ENCODE results near the gene ST3GAL3. TPM values are rescaled to one million over a fixed set of nuclear protein-coding genes. Genes with fewer than 3 reads are reported as not detected.

Gene ST3GAL3
- total RNA-seq, 1 donor from 2014 or later, result 24.2 TPM

DNA sequence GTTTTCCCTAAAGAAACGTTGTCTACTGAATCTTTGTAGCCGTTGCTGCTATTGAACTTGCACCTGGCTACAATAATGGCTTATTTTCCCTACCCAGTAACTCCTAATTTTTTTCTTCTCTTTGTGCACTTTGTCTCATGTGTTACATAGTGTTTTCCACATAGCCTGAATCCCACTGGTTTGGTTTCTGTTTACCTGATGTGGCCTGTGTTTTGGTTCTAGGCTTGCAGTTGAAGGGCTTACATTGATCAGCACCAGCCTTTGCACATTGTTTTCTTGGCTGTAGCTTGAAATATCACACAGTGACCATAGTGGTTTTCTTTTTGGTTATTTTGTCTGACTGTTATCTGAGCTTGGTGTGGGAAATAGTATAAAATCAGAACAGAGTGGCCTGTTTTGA lies 29.5 kb downstream of the ST3GAL3 start:
- intact Hi-C loops (cut with DNase I), result no loop called here
- DNase-seq (no peak), ATAC-seq (ENCODE audit: poor library complexity) (no peak)

DNA sequence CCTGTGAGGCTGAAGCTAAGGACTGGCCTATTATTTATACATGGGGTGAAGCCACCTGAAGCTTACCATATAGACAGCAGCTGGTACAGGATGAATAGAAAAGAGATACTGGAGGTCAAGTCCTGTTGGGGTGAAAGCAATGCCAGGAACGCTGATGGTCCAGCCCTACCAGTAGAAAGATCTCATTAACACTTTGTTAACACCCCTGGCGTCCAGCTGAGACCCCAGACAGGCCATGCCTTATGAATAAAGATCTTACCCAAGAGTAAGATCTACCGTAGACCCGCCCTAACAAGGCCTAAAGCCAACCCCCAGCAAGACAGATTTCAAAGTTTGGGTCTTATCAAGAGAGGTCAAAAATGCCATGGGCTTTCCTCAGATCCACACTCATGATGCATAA lies 34.7 kb downstream of the ST3GAL3 start:
- DNase-seq, result no peak
- ATAC-seq (ENCODE audit: poor library complexity), result no peak
- intact Hi-C loops (cut with DNase I), result no loop called here

DNA sequence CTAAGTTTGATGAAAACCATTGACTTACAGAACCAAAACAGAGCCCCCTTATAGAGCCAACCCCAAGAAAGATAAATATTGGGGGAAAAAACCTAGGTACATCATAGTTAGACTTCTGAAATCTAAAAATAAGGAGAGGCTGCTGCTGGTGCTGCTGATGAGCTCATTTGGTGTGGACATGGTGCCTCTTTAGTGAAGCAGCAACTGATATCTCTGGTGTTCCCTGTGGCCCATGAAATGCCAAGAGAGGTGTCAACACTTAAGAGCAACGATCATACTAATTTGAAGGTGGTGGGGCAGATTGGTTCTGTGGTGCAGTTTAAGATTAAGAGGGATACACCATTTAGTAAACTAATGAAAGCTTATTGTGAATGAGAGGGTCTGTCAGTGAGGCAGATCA lies 35.9 kb downstream of the ST3GAL3 start:
- ATAC-seq (ENCODE audit: poor library complexity) (peak; percentile 91), DNase-seq (no peak)
- intact Hi-C loops (cut with DNase I), result no loop called here

DNA sequence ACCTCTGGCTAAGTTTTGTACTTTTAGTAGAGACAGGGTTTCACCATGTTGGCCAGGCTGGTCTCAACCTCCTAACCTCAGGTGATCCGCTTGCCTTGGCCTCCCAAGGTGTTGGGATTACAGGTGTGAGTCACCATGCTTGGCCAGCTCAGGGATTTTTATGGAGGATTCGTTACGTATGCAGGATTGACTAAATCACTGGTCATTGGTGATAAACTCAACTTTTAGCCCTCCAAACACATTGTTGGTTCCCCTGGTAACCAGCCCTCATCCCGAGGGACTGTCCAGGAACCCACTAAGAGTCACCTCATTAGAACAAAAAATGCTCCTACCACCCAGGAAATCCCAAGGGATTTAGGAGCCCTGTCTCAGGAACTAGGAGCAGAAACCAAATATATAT lies 40.4 kb downstream of the ST3GAL3 start:
- intact Hi-C loops (cut with DNase I), result no loop called here
- ATAC-seq (ENCODE audit: poor library complexity) (no peak), DNase-seq (no peak)

DNA sequence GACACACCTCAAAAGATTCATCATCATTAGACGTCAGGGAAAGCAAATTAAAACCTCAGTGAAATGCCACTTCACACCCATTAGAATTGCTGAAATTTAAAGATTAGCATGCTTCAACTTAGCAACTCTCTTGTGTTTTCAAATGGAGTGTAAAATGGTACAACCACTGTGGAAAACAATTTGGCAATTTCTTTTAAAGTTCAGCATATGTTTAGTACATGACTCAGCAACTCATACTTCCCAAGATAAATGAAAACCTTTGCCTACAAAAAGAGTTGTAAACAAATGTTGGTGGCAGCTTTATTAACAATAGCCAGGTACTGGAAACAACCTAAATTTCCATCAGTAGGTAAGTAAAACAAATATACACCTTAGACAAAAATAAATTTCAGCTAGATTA lies 42.7 kb downstream of the ST3GAL3 start:
- intact Hi-C loops (cut with DNase I), result no loop called here
- ATAC-seq (ENCODE audit: poor library complexity) (no peak), DNase-seq (no peak)

DNA sequence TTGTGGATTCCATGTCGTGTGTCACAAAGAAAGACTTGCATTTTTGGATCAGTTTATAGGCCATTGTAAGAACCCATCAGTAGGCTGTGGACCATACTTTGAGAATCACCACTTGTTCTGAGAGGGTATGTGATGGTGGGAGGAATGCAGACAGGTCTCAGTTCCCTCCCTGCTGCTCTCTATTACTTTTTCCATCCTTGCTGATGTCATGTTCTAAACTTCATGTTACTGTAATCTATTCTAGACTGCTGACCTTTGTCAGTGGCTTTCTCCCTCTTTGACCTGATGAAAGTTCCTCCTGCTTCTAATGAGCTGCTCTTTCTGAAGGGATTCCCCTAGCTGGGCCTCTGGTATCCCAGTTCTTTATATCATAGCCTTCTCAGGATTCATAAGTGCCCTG lies 46.1 kb downstream of the ST3GAL3 start:
- no peak for DNase-seq
- ATAC-seq (ENCODE audit: poor library complexity), result no peak
- intact Hi-C loops (cut with DNase I), result no loop called here

DNA sequence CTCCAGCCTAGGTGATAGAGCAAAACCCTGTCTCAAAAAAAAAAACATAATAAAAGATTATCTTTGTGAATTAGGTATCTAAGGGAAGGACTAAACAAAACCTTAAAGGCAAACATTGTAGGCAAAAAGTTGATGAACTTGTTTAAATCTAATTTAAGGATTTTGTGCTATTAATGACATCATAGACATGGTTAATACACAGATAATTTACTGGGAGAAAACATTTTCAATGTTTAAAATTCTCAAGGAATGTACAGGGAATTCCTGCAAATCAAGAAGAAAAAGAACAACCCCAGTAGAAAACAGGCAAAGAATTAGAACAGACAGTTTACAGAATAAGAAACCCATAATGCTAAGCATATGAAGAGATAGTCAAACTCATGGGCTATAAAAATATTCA lies 47.6 kb downstream of the ST3GAL3 start:
- DNase-seq (no peak), ATAC-seq (ENCODE audit: poor library complexity) (no peak)
- intact Hi-C loops (cut with DNase I), result no loop called here

DNA sequence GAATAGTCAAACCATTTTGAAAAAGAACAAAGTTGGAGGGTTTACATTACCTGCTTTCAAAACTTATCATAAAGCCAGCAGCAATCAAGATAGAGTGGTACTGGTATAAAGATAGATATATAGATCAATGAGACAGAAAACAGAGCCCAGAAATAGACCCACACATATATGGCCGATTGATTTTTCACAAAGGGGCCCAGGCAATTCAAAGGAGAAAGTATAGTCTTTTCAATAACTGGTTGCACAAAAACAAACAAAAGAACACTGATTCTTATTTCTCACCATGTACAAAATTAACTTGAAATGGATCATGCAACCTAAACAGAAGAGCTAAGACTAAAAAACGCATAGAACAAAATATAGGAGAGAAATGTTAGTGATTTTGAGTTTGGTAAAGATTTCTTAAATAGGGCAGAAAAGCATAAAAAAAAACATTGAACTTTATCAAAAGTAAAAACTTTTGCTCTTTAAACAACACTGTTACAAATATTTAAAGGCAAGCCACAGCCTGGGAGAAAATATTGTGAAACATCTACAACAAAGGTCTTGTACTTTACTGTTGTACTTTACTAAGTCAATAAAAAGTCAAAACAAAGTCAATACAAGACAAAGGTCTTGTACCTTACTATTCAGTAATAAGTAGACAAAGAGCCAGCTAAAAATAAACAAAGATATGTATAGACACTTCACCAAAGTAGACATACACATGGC lies 50.2 kb downstream of the ST3GAL3 start:
- intact Hi-C loops (cut with DNase I), result no loop called here
- no peak for DNase-seq
- no peak for ATAC-seq (ENCODE audit: poor library complexity)

DNA sequence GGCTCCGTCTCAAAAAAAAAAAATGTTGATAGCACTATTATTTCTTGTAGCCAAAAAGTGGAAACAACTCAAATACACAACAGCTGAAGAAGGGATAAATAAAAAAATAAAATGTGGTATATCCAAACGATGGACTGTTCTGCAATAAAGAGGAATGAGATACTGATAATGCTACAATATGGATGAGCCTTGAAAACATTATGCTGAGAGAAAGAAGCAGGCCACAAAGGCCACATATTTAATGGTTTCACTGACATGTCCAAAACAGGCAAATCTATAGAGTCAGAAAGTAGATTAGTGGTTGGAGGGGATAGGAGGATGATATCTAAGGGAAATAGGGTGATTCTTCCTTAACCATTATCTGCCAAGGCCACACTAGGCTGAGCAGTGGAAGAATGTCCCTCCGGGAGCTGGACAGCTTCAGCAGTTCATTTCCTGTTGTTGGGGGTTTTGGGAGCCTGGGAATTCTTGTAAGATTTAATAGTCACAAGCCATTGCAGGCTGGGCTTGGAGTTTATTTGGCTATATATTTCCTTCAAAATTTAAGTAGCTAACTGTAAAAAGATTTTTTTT lies 53.5 kb downstream of the ST3GAL3 start:
- intact Hi-C loops (cut with DNase I), result loop anchor here (10.0 kb wide), 1 partner anchor 274 kb away; the partner anchor contains the start of gene SLC6A9
- DNase-seq (no peak), ATAC-seq (ENCODE audit: poor library complexity) (no peak)

DNA sequence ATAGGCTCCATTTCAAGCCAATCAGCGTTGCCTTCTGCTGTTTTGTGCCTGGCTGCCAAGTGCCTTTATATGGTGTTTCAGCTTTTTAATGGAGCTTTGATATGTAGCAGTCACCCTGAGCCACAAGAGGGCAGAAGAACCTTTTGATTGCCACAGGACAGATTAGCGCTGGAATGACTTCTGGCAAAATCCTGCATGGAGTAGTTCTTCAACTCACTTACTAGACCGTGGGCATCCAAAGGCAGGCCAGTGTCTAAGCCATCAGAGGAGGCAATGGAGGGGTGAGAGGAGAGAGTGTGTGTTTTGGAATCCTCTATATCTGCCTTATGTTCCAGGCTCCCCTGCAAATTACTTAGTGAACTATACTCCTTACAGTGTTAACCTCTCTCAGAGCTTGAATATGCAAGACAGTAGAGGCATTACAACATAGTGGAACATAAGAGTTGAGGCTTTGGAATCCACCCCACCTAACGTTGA lies 56.2 kb downstream of the ST3GAL3 start:
- peak; percentile 96 for ATAC-seq (ENCODE audit: poor library complexity)
- intact Hi-C loops (cut with DNase I), result loop anchor here (10.0 kb wide), 1 partner anchor 271 kb away; the partner anchor contains the start of gene SLC6A9
- DNase-seq, result peak; percentile 42

DNA sequence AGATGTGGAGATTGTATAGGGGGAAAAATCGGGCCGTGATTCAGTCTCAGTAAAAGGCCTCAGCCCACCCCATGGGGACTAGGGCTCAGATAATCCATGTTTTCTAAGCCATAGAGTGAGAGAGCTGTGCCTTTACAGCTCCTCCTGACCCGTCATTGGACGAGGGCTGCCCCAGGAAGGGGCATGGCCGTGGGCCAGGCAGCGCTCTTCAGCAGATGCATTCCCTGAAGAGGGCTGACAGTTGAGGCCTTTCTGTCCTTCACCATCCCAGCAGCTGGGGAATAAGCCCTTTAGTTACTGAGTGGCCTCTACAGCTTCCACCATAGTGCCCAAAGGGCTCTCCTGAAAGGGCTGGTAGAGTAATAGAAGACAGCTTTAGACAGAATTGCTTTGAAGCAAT lies 57.2 kb downstream of the ST3GAL3 start:
- DNase-seq, result no peak
- ATAC-seq (ENCODE audit: poor library complexity), result peak; percentile 69
- intact Hi-C loops (cut with DNase I), result loop anchor here (2.0 to 10.0 kb wide), 2 partner anchors 170 to 270 kb away; partner anchors contain the start of gene SLC6A9

DNA sequence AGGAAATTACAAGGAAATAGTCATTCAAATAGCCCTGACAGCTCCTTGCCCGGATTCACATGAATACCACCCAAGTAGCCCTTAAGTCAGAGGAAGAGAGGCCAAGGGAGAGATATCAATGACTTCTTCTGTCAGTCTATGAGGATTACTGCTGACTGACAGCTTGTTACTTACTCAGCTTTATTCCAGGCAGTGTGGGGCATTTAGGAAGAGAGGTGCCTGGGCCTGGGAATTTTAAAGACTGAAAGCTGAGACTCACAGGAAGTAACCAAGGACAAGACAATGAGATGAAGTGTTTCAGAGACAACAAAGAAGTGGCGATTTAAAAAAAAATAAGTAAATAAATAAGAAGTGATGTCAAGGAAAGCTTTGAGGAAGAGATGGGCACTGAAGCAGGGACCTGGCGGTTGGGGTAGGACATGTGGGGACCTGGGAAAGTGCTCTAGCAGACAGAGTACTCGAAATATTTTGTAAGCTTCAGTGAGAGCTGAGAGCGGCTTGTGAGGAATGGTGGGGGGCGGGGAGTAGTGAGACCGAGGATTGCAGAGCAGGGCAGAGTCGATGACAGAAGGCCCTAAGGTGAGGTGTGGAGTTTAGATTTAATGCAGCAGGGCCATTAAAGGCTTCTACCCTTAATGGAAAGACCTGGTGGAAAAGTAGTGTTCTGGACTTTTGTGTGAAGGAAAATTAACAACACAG lies 58.9 kb downstream of the ST3GAL3 start:
- intact Hi-C loops (cut with DNase I), result loop anchor here (10.0 kb wide), 1 partner anchor 269 kb away; the partner anchor contains the start of gene SLC6A9

DNA sequence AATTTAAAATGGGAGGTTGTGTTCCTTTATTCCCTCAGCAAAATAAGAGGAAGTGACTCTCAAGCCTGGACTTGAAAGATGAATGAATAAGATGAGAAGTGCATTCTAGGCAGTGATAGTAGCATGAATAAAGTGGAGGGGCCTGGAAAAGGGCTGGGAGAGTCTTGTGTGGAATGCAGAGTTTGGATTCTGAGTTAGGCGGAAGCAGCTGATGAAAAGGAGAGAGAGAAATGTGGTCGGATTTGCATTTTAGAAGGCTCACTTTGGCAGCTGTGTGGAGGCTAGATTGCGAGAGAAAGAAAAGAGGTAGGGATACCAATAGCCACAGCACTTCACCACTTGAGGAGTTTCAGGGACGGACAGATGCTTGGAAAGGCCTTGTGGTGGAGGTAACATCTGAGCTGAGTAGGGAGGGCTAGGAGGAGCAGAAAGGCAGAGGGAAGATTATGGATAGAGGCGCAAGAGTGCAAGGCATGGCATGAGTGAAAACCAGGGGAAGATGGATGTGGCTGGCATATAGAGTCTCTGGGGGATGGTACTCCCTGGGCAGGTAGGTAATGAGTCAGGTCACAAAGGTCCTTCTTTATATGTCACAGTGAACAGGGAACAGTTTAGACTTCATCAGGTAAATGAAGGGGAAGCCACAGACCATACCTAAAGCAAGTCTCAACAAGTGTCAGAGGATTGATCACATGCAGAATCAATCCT lies 59.6 kb downstream of the ST3GAL3 start:
- ATAC-seq (ENCODE audit: poor library complexity), result no peak
- DNase-seq, result no peak

More for the DNA sequence above, 58.9 kb downstream of the ST3GAL3 start:
- ATAC-seq (ENCODE audit: poor library complexity) (no peak), DNase-seq (no peak)

DNA sequence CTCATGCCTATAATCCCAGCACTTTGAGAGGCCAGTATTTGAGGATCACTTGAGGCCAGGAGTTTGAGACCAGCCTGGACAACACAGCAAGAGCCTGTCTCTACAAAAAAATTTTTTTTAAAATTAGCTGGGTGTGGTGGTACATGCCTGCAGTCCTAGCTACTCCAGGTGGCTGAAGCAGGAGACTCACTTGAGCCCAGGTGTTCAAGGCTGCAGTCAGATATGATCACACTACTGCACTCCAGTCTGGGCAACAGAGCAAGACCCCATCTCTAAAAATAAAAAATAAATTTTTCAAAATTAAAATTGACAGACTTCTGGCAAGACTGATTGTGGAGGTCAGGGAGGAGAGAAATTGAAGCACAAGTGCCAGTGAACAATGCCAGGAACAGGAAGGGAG lies 60.8 kb downstream of the ST3GAL3 start:
- intact Hi-C loops (cut with DNase I), result loop anchor here (10.0 kb wide), 1 partner anchor 267 kb away; the partner anchor contains the start of gene SLC6A9
- ATAC-seq (ENCODE audit: poor library complexity) (no peak), DNase-seq (no peak)

More for the DNA sequence above, 59.6 kb downstream of the ST3GAL3 start:
- intact Hi-C loops (cut with DNase I), result loop anchor here (10.0 kb wide), 1 partner anchor 268 kb away; the partner anchor contains the start of gene SLC6A9

DNA sequence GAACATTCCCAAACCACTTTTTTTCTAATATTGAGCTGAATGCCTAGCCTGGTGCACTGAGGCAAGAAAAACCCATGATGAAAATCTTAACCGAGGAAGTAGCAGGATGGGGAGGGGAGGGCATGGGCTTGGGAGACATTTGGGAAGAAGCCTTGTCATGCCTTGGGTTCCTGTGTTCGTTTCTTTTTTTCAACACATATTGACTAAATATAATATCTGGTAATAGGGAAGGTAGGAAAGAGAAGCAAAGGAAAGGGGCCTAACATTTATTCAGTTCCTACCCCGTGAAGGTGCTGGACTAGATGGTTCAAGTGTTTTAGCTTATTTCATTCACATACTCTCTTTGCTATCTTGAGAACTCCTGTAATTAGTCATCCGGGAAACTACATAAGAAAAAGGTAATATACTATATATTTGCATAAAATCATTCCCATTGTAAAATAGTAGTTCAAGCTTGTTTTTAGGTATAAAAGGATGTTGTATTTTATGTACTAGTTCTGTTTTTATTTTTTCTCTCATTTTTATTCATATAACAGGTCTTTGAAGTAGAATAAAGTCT lies 62.1 kb downstream of the ST3GAL3 start:
- intact Hi-C loops (cut with DNase I), result loop anchor here (10.0 kb wide), 1 partner anchor 265 kb away; the partner anchor contains the start of gene SLC6A9
- ATAC-seq (ENCODE audit: poor library complexity) (no peak), DNase-seq (no peak)

DNA sequence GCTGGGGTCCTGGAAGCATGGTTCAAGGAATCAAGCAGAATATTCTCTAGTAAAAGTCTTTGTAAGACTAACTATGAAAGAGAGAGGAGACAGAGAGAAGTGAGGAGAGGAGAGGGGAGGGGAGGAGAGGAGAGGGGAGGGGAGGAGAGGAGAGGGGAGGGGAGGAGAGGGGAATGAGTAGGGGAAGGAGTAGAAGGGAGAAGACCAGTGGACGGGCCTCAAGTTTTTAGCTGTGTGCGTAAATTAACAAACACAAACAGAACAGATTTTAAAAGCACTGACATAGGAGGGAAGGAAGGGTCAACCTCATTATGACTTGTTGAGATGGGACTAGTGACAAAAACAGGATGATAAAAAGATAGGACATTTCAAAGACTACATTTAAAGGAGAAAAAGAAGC lies 62.8 kb downstream of the ST3GAL3 start:
- intact Hi-C loops (cut with DNase I), result no loop called here
- DNase-seq, result no peak
- no peak for ATAC-seq (ENCODE audit: poor library complexity)

DNA sequence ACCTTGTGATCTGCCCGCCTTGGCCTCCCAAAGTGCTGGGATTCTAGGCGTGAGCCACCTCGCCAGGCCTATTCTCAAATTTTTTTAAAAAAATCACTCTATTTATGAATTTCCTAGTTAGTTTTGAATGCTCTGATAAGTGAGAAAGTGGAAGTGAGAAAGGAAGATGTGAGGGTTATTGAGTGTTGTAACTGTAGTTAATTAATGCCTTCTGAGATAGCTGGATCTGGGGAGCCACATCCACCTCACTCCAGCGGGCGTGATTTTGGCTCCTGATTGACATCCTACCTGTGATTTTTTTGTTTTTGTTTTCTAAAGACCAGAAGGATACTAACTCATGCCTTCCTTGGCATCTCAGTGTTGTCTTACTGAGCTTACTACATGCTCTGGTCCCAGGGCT lies 65.6 kb downstream of the ST3GAL3 start:
- ATAC-seq (ENCODE audit: poor library complexity), result no peak
- intact Hi-C loops (cut with DNase I), result no loop called here

DNA sequence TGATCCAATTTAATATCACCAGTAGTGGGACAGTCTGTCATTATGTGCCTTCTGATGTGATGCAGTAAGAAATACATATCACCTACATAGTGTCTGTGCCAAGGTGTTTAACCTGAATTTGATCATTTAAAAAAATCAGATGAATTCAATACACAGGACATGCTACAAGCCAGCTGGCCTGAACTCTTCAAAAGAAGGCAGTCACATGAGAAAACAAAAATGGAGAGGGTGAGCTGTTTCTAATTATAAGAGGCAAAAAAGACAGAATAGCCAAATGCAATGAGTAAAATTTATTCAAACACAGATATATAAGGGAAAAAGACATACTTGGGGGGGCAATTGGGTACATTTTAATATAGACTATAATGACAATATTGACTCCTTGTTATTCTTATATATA lies 66.5 kb downstream of the ST3GAL3 start:
- no peak for ATAC-seq (ENCODE audit: poor library complexity)
- intact Hi-C loops (cut with DNase I), result no loop called here
- DNase-seq, result no peak

More for the DNA sequence above, 65.6 kb downstream of the ST3GAL3 start:
- no peak for DNase-seq
